Activated CD8-positive, alpha-beta T cell treated with anti-CD3 and anti-CD28 coated beads for 36 hours (primary cell): Measurements from ENCODE around the gene AEBP2. TPM values are rescaled to one million over a fixed set of nuclear protein-coding genes. Genes with fewer than 3 reads are reported as not detected.

Source experiments
- ATAC-seq: fragments of 200-7000 bp; cut with Tn5 transposase; one replicate; pipeline ENCODE4 v1.10.0; 2021; ENCODE audit warnings: mild to moderate bottlenecking, moderate library complexity
- CTCF ChIA-PET: fragments of 350-600 bp; sonication (Branson Sonifier 250); formaldehyde crosslinking; loops from one replicate; lab custom pipeline; 2021; ENCODE audit warnings: antibody characterized with exemption; lab: Charles Lee
- POLR2A ChIA-PET: fragments of 350-600 bp; sonication (Branson Sonifier 250); formaldehyde crosslinking; loops from one replicate; lab custom pipeline; 2021; ENCODE audit warnings: antibody characterized with exemption; lab: Charles Lee
- DNase-seq: peaks from one replicate; pipeline ENCODE4 v3.0.0-alpha.2; 2020
- H3K27ac Mint-ChIP-seq: one replicate; pipeline ENCODE4 v1.8.0; 2021; ENCODE audit warnings: mild to moderate bottlenecking, mixed read lengths
- H3K27me3 Mint-ChIP-seq: one replicate; pipeline ENCODE4 v1.8.0; 2021; ENCODE audit warnings: mixed read lengths
- H3K36me3 Mint-ChIP-seq: one replicate; pipeline ENCODE4 v1.8.0; 2021; ENCODE audit warnings: low read depth, mixed read lengths
- H3K4me1 Mint-ChIP-seq: one replicate; pipeline ENCODE4 v1.8.0; 2021; ENCODE audit warnings: low read depth, mixed read lengths
- H3K4me3 Mint-ChIP-seq: one replicate; pipeline ENCODE4 v1.8.0; 2021; ENCODE audit warnings: mild to moderate bottlenecking, moderate library complexity, mixed read lengths
- H3K9me3 Mint-ChIP-seq: one replicate; pipeline ENCODE4 v1.8.0; 2021; ENCODE audit warnings: mixed read lengths
- intact Hi-C: fragments of 100-400 bp; cut with micrococcal nuclease; formaldehyde crosslinking; loops from one replicate; pipeline ENCODE4 v1.10.0; 2022
- total RNA-seq, 2 experiments: library from RNA; stranded (reverse); gene quantifications; one replicate each; pipeline ENCODE4 v1.2.3, GENCODE V29; 2021
- TF ChIP-seq, protein P1 (sequence below): fragments of 200-600 bp; IDR thresholded peaks from one replicate; pipeline ENCODE4 v1.8.0; 2022; ENCODE audit warnings: antibody characterized with exemption, mild to moderate bottlenecking

Gene AEBP2
- total RNA-seq, 2 experiments from 2014 or later, result 59.6 to 63.3 TPM

DNA sequence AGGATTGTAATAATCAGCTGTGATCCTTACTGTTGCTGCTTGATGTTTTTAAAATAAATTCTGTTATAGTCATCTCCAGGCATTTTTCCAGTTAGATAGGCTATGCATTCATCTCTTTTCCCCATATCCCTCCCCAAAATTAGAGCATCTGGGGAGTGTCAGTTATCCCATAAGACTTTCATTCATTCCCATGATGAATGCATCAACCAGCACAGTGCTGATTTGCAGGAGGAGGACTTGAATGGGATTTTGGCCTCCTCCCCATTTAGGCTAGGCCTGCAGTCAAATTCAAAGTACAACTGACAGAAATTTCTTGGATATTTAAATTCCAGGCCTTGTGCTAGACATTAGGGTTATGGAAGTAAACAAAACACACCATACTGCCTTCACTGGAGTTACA lies 99.8 kb downstream of the AEBP2 start:
- no peak overlapping the region for H3K27ac Mint-ChIP-seq
- H3K4me1 Mint-ChIP-seq, result peaks cover 4% of the 10 kb centered on the region

DNA sequence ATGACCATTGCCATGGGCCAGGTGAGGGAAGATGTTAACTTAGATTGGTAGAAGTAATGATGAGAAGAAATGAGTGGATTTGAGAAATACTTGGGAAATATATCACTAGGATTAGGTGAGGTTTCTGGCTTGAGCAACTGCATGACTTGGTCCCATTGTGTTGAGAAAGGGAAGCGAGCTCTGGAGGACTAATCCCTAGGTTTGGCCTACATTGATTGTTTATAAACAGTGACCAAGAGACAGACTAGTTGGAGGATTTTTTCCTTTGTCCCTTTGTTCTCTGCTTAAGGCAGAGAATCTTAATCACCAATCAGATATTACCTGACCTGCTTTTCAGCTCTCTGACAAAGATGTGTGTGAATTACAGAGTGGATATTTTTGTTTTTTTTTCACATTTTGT lies 100.5 kb downstream of the AEBP2 start:
- H3K27me3 Mint-ChIP-seq, result no peaks in the 10 kb centered on the region
- no peak overlapping the region for H3K27ac Mint-ChIP-seq
- TF ChIP-seq, protein P1, sequence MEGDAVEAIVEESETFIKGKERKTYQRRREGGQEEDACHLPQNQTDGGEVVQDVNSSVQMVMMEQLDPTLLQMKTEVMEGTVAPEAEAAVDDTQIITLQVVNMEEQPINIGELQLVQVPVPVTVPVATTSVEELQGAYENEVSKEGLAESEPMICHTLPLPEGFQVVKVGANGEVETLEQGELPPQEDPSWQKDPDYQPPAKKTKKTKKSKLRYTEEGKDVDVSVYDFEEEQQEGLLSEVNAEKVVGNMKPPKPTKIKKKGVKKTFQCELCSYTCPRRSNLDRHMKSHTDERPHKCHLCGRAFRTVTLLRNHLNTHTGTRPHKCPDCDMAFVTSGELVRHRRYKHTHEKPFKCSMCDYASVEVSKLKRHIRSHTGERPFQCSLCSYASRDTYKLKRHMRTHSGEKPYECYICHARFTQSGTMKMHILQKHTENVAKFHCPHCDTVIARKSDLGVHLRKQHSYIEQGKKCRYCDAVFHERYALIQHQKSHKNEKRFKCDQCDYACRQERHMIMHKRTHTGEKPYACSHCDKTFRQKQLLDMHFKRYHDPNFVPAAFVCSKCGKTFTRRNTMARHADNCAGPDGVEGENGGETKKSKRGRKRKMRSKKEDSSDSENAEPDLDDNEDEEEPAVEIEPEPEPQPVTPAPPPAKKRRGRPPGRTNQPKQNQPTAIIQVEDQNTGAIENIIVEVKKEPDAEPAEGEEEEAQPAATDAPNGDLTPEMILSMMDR, result no peak
- ATAC-seq, result no peak
- ChIA-PET POLR2A (no interaction called here), CTCF (no interaction called here)
- no peak for DNase-seq
- H3K4me1 Mint-ChIP-seq, result peaks cover 4% of the 10 kb centered on the region
- H3K9me3 Mint-ChIP-seq, result peaks cover 9% of the 10 kb centered on the region
- H3K4me3 Mint-ChIP-seq, result no peak overlapping the region
- H3K36me3 Mint-ChIP-seq, result peaks cover 15% of the 10 kb centered on the region
- intact Hi-C loops, result no loop called here

More for the DNA sequence above, 99.8 kb downstream of the AEBP2 start:
- TF ChIP-seq, protein P1, result no peak
- no peak for ATAC-seq
- DNase-seq, result no peak
- intact Hi-C loops, result no loop called here
- ChIA-PET POLR2A (no interaction called here), CTCF (no interaction called here)
- Mint-ChIP-seq H3K4me3 (no peak overlapping the region), H3K27me3 (no peaks in the 10 kb centered on the region), H3K9me3 (peaks cover 9% of the 10 kb centered on the region), H3K36me3 (peaks cover 15% of the 10 kb centered on the region)

DNA sequence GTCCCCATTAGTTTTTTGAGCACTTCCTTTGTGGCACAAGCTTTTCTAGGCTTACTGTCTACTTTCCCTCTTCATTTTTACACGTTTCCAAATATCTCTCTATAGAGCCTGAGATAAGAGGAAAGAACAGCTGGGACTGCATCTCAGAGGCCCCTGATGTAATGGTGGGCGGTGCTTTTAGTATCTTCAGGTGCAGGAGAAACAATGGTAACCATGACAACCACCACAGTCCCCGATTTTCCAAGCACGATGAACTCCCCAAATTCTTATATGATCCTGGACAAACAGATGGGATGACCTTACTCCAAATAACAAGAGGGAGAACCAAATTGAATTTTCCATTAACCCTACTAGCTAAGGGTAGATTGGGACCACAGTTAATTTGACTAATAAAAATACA lies 103.3 kb downstream of the AEBP2 start:
- Mint-ChIP-seq H3K4me3 (no peak overlapping the region), H3K4me1 (peaks cover 6% of the 10 kb centered on the region), H3K27ac (no peak overlapping the region), H3K27me3 (no peaks in the 10 kb centered on the region), H3K9me3 (no peaks in the 10 kb centered on the region), H3K36me3 (peaks cover 5% of the 10 kb centered on the region)
- ATAC-seq, result no peak
- no peak for DNase-seq
- POLR2A ChIA-PET, result no interaction called here
- CTCF ChIA-PET, result interaction anchor here (1.0 kb wide), 1 partner anchor 356 kb away, joined by 3 read pairs; no protein-coding TSS in a partner anchor
- TF ChIP-seq, protein P1, result no peak
- intact Hi-C loops, result no loop called here

DNA sequence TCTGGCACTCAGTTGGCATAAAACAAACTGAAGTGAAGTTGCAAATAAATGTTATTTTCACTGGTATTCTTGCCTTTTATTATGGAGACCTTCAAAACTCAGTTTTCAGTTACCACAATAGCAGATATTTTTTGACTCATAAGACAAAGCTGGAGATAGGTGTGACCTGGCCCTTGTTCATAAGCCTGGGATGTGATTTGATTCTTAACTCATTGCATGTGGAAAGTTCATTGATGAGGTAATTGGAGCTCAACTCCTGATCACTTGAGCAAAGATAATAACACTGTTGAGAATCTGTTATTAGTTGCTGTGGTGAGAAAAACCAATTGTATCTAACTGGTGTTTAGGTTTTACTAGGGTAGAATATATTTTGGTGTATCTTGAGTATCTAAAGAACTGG lies 105.1 kb downstream of the AEBP2 start:
- no peaks in the 10 kb centered on the region for H3K27me3 Mint-ChIP-seq
- no peak for DNase-seq
- no peaks in the 10 kb centered on the region for H3K9me3 Mint-ChIP-seq
- intact Hi-C loops, result no loop called here
- peaks cover 5% of the 10 kb centered on the region for H3K36me3 Mint-ChIP-seq
- TF ChIP-seq, protein P1, result no peak
- POLR2A ChIA-PET, result interaction anchor here (0.9 kb wide), 1 partner anchor 11 kb away, joined by 3 read pairs; no protein-coding TSS in a partner anchor
- CTCF ChIA-PET, result no interaction called here
- H3K4me3 Mint-ChIP-seq, result no peak overlapping the region
- peaks cover 6% of the 10 kb centered on the region for H3K4me1 Mint-ChIP-seq
- no peak for ATAC-seq
- no peak overlapping the region for H3K27ac Mint-ChIP-seq

DNA sequence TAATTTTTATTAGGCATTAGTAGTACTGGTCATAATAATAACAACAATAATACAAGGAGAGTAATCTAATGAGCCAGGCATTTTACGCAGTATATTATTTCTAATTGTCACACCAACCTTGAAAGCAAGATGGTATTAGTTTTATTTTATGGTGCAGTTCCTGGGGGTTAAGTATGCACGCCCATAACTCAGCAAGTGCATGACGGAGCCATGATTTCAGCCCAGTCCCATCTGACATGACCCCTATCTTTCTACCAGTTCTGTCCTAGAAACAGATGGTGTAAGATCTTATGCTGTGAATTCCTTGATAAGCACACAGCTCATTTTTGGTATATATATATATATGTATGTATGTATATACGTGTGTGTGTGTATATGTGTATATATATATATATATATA lies 106.0 kb downstream of the AEBP2 start:
- Mint-ChIP-seq H3K4me1 (peaks cover 6% of the 10 kb centered on the region), H3K27ac (no peak overlapping the region), H3K9me3 (no peaks in the 10 kb centered on the region), H3K27me3 (no peaks in the 10 kb centered on the region), H3K36me3 (peaks cover 5% of the 10 kb centered on the region), H3K4me3 (no peak overlapping the region)
- ATAC-seq (no peak), DNase-seq (no peak)
- intact Hi-C loops, result no loop called here
- CTCF ChIA-PET, result no interaction called here
- POLR2A ChIA-PET, result interaction anchor here (0.9 kb wide), 1 partner anchor 12 kb away, joined by 3 read pairs; no protein-coding TSS in a partner anchor
- TF ChIP-seq, protein P1, result no peak
